ENCODE data around the gene CERS3.

CERS3 gene

DNA sequence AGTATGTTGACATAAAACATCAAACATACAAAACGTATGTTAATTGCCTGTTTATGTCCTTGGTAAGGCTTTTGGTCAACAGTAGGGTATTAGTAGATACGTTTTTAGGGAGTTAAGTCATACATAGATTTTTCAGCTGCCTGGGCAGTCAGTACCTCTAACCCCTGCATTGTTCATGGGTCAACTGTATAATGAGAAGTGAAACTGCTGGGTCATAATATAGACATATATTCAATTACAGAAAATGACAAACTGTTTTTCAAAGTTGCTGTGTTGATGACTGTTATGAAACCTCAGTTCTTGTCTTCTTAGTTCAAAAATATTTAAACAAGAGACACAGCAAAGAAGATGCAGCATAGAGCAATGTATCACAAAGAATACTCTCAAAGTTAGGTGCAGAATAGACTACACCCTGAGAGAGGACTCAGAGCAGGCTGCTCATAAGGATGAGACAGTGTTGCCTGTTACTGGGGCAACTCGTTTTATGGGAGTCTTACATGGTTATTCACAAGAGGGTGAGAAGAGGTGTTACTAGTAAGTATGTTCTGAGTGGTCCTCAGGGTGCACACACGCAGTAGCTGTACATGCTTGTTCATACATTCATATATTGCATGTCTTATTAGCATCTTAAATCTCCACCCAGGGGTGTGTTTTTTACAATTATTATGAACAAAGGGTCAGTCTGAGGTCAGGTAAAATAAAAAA, 133.9 kb downstream of the CERS3 start:
- Mint-ChIP-seq H3K4me3 (no peak overlapping the region), H3K27ac (no peak overlapping the region), H3K4me1 (no peaks in the 10 kb centered on the region), H3K27me3 (peaks cover 1% of the 10 kb centered on the region), H3K9me3 (no peaks in the 10 kb centered on the region)
- DNase-seq = no peak
- ATAC-seq = no peak

DNA sequence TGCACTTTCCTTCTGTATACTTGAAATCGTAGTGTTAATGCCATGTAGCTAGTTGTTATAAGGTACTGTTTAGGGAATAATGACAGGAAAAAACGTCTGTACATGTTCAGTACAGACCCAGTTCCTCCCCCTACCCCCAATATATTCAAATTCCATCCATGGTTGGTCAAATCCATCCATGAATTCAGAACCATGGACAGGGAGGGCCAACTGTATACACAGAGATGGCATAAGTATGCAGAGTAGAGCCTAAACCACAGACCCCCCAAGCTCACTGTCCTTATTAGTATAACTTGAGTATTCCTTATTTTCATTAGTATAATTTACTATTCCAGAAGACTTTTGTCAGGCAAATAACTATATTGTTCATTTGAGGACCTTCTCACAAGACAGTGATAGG, 135.7 kb downstream of the CERS3 start:
- H3K4me1 Mint-ChIP-seq = no peaks in the 10 kb centered on the region
- no peaks in the 10 kb centered on the region for H3K27me3 Mint-ChIP-seq
- H3K4me3 Mint-ChIP-seq = no peak overlapping the region
- peaks cover 0 to 5% of the 10 kb centered on the region in 2 donors for H3K9me3 Mint-ChIP-seq
- DNase-seq (no peak), ATAC-seq (no peak)
- no peak overlapping the region for H3K27ac Mint-ChIP-seq

DNA sequence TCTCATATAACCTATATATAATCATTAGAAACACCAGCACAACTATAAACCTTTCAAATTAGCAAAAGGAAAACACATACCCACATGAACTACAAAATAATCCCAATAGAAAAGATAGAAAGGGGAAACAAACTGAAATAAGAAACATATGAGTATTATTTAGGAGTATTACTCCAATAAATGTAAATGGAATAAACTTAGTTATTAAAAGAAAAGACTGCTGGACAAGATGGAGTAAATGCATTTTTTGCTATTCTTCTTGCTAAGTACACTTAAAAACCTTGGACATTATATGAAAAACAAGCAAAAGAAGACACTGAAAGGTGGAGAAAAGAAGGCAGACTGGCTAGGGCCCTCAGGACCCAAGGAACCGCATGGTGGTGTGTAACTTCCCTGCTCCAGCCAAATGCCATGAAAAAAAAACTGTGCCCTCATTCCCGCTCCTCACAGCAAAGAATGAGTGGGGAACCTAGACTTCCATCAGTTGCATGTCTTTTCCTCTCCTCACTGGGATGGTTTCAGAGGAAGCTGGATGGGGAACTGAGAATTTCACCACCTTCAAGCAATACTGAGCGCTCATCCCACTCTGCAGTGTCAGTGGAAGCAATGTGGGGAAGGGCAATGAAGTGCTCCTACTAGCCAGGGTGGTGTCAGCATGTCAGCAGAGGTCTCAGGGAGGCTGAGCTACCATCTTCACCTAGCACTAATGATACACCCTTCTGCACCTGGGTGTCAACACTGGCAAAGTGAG, 143.3 kb downstream of the CERS3 start:
- ATAC-seq = no peak
- DNase-seq = no peak
- Mint-ChIP-seq H3K27me3 (peaks cover 9% of the 10 kb centered on the region), H3K9me3 (peaks cover 11 to 24% of the 10 kb centered on the region in 2 donors), H3K4me1 (no peaks in the 10 kb centered on the region), H3K4me3 (no peak overlapping the region), H3K27ac (no peak overlapping the region)

DNA sequence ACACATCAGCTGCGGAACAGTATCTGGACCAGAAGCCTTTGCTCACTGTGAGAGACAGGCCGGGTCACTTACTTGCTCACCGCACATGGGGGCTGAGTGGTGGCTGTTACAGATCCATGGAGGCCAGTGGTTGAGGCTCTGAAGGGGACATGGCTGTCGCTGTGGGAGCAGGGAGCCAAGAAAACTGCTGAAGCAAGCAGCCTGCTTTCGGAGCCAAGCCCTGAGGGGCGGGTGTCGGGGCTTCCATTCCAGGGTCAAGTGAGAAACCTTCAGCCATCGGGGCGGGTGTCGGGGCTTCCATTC, 144.7 kb downstream of the CERS3 start:
- Mint-ChIP-seq H3K27me3 (peaks cover 9% of the 10 kb centered on the region), H3K4me1 (no peaks in the 10 kb centered on the region), H3K27ac (no peak overlapping the region), H3K9me3 (peaks cover 11 to 24% of the 10 kb centered on the region in 2 donors), H3K4me3 (no peak overlapping the region)
- DNase-seq = no peak
- no peak for ATAC-seq

DNA sequence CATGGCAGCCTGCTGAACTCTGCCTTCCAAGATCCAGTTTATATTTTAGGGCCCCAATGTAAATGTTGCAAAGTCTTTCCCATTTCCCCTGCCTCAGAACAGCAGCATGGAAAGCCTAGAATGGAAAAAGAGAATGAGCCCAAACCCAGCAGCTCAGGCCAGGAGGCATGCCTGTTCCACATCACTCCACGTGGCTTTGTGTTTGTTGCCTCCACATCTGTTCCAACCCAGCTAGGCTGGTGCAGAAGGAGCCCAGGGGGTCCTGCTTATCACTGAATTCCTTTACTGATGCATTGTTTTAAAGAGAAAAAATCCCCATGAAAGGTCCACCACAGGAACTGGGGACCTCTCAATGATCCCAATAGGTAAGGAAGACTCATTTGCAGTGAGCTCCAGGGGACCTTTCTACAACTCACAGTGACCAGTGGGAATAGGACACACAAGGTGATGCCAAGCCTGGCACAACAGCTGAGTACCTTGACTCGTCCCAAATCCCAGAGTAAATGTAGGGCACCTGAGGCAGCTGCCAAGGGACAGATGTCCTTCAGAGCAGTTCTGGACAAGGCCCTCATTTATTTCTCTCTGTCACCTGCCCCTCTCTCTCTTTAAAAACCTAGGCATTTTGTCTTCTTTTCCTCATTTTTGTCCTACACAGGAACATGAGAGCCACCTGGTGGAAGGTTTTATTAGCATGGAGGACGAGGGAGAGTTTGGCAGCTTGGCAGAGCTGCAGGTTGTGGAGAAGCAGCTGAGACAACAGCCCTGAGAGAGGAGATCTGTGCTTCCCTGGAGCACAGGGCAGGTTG, 145.2 kb downstream of the CERS3 start:
- H3K4me3 Mint-ChIP-seq = no peak overlapping the region
- H3K4me1 Mint-ChIP-seq = no peaks in the 10 kb centered on the region
- peak; percentile 8 to 16 for DNase-seq
- H3K27ac Mint-ChIP-seq = peak overlapping the region in 1 of 2 donors; percentile 68
- ATAC-seq = no peak
- peaks cover 9% of the 10 kb centered on the region for H3K27me3 Mint-ChIP-seq
- H3K9me3 Mint-ChIP-seq = peaks cover 8 to 24% of the 10 kb centered on the region in 2 donors

DNA sequence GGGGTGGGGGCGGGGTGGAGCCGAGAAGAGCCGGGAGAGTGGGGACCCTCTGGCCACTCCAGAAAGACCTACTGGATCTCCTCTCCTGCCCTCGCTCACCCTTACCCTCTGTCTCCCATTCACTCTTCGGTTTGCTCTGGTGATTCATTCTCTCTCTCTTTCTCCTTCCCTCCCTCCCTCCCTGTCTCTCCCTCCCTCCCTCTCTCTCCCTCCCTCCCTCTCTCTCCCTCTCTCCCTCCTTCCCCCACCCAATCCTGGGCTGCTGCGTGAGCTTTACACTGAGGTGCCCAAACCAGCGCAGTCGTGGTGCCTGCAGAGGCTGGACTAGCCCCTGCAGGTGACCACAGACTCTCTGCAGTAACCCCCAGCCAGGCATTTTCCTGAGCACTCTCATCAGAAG, 154.8 kb downstream of the CERS3 start:
- H3K4me3 Mint-ChIP-seq = peak overlapping the region; percentile 65 to 71
- peak; percentile 40 for ATAC-seq
- peaks cover 44% of the 10 kb centered on the region for H3K27me3 Mint-ChIP-seq

DNA sequence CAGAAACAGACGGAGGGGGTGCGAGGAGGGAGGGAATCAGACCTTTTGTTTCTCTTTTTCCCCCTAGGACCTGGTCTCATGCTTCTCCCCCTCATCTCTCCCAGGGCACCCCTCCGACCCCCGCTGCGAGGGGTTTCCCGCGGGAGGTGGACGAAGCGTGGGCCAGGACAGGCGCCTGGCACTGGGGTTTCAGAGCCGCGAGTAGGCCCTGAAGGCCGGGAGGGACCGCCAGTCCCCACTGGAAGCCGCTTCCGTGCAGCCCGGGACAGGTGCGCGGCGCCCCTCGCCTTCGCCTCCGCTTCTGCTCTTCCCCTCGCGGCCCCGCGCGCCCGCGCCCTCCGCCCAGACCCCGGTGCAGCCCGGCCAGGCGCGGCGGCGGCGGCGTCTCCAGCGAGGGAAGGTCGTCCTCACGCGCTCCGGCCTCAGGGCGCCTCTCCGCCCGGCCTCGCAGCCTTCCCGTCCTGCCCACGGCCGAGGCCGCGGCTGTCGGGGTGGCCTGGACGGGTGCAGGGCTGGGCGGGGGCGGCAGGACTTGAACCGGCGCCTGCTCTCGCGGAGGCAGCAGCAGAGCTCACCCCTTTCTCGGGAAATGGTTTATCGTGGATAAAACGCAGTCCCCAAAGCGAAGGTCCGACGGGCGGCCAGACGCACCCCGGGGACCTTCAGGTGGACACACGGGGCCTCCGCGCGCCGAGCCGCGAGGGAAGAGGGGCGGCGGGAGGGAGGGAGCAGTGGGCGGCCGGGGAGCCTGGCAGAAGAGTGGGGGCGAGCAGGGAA, 155.4 kb downstream of the CERS3 start:
- H3K4me3 Mint-ChIP-seq = peak overlapping the region; percentile 35 to 58
- H3K9me3 Mint-ChIP-seq = peaks cover 8 to 13% of the 10 kb centered on the region in 2 donors
- DNase-seq (no peak), ATAC-seq (peak; percentile 64)
- H3K4me1 Mint-ChIP-seq = peaks cover 13% of the 10 kb centered on the region
- H3K27me3 Mint-ChIP-seq = peaks cover 44% of the 10 kb centered on the region
- no peak overlapping the region for H3K27ac Mint-ChIP-seq

More for the DNA sequence above, 154.8 kb downstream of the CERS3 start:
- Mint-ChIP-seq H3K27ac (no peak overlapping the region), H3K9me3 (peaks cover 8 to 13% of the 10 kb centered on the region in 2 donors), H3K4me1 (peaks cover 13% of the 10 kb centered on the region)
- DNase-seq = no peak

DNA sequence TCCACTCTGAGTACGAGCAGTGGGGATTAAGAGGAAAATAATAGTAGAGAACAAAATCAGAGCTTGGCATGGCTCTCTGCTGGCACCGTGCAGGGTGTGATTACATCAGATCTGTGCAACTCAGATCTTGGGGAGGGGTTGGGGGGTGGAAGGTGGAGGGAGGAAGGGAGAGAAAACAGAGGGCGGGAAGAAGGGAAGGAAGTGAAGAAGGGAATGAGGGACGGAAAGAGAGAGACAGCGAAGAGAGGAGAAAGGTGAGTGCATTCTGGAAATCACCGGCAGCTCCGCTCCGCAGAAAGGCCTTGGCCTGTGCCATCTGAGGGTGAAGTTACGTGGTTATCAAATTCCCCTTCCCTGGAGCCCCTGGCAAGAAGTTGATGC, 156.0 kb downstream of the CERS3 start:
- ATAC-seq (peak; percentile 54), DNase-seq (no peak)
- peaks cover 8 to 13% of the 10 kb centered on the region in 2 donors for H3K9me3 Mint-ChIP-seq
- H3K27ac Mint-ChIP-seq = no peak overlapping the region
- peaks cover 44% of the 10 kb centered on the region for H3K27me3 Mint-ChIP-seq
- H3K4me3 Mint-ChIP-seq = peak overlapping the region; percentile 42 to 58
- H3K4me1 Mint-ChIP-seq = peaks cover 13% of the 10 kb centered on the region

DNA sequence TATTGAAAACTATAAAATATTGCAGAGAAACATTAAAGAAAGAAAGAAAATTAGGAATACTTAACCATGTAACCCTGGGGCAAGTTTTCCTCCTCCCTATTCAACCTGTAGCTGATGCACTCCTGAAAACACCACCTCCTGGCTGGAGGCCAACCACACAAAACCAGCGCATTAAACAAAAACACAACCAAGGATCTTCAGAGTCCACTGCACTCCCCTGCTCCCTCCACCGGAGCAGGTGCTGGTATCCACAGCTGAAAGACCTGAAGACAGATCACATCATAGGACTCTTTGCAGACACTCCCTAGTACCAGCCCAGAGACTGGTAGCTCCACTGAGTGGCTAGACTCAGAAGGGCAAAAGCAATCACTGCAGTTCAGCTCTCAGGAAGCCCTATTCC, 173.4 kb downstream of the CERS3 start:
- peaks cover 63% of the 10 kb centered on the region for H3K27me3 Mint-ChIP-seq

DNA sequence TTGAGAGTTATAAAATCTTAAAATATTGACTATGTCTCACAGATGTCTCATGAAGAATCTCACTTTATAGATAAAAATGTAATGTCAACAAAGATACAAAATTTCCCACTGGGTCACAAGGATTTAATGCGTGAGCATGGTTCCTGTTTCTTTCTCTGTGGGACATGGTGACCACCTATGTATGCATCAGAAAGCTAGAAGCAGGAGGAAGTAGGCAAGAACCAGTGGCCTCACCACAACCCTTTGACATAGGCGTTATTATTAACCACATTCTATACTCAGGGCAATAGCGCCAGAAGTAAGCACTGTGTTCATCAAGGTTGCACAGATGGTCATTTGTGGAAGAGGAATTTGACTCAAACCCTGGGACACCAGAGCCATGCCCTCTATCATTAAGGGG, 175.3 kb downstream of the CERS3 start:
- no peak for DNase-seq
- peaks cover 50% of the 10 kb centered on the region for H3K27me3 Mint-ChIP-seq
- peaks cover 10% of the 10 kb centered on the region for H3K4me1 Mint-ChIP-seq
- no peak overlapping the region for H3K27ac Mint-ChIP-seq
- H3K4me3 Mint-ChIP-seq = no peak overlapping the region
- peaks cover 0 to 2% of the 10 kb centered on the region in 2 donors for H3K9me3 Mint-ChIP-seq
- no peak for ATAC-seq

More for the DNA sequence above, 173.4 kb downstream of the CERS3 start:
- peaks cover 4% of the 10 kb centered on the region for H3K4me1 Mint-ChIP-seq
- H3K27ac Mint-ChIP-seq = no peak overlapping the region
- DNase-seq (no peak), ATAC-seq (no peak)
- no peak overlapping the region for H3K4me3 Mint-ChIP-seq
- H3K9me3 Mint-ChIP-seq = peaks cover 0 to 5% of the 10 kb centered on the region in 2 donors

DNA sequence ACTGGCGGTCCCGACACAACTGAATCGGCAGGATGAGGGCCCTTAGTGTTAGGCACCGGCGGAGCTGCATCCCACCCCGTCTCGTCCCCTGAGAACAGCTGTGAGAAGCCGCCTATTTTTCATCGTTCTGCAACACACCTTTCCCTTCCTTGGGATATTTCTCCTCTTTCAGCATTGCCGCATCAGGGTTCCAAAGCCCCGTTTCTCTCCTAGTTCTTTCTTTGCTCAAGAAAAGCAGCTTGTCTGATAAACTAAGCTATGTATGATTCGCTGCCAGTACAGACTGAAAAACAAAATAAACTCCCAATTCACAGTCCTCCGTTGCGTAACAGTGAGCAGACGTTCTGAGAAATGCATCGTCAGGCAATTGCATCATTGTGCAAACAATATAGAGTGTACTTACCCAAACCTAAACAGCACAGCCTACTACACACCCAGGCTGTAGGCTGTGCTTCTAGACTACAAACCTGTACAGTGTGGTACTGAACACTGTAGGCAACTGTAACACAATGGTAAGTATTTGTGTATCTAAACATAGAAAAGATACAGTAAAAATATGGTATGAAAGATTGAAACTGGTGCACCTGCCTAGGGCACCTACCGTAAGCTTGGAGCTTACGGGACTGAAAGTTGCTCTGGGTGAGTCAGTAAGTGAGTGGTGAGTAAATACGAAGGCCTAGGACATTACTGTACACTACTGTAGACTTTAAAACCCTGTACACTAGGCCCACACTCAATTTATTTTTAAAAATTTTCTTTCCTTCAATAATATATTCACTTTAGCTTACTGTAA, 178.1 kb downstream of the CERS3 start:
- no peak for DNase-seq
- Mint-ChIP-seq H3K27ac (peak overlapping the region in 1 of 2 donors; percentile 96), H3K9me3 (no peaks in the 10 kb centered on the region), H3K4me3 (peak overlapping the region; percentile 85 to 93), H3K4me1 (peaks cover 10% of the 10 kb centered on the region), H3K27me3 (peaks cover 24% of the 10 kb centered on the region)
- no peak for ATAC-seq

Measured in stimulated activated naive CD8-positive, alpha-beta T cell treated with anti-CD3 and anti-CD28 coated beads, Interleukin-15, amount 100 ng/mL, for 72 hours (primary cell).